HEK293 (cell line): ENCODE data around the gene DCLK1.

Experiments
- CTCF ChIP-seq: fragments of 450-650 bp; formaldehyde crosslinking; IDR thresholded peaks from 2 replicates; pipeline ENCODE4 v1.5.1; 2016; ENCODE audit warnings: missing biosample characterization, missing genetic modification characterization
- GFI1B ChIP-seq: fragments of 450-650 bp; formaldehyde crosslinking; IDR thresholded peaks from 2 replicates; pipeline ENCODE4 v1.5.1; 2016; ENCODE audit warnings: missing biosample characterization, missing genetic modification characterization

GRCh38 chr13:35888457-35888883, 242.7 kb downstream of the DCLK1 start:
- TF ChIP-seq CTCF (tag by site-specific recombination) (no peak), GFI1B (tag by site-specific recombination) (no peak)
